ENCODE results near the gene SIN3A.

Gene SIN3A

DNA sequence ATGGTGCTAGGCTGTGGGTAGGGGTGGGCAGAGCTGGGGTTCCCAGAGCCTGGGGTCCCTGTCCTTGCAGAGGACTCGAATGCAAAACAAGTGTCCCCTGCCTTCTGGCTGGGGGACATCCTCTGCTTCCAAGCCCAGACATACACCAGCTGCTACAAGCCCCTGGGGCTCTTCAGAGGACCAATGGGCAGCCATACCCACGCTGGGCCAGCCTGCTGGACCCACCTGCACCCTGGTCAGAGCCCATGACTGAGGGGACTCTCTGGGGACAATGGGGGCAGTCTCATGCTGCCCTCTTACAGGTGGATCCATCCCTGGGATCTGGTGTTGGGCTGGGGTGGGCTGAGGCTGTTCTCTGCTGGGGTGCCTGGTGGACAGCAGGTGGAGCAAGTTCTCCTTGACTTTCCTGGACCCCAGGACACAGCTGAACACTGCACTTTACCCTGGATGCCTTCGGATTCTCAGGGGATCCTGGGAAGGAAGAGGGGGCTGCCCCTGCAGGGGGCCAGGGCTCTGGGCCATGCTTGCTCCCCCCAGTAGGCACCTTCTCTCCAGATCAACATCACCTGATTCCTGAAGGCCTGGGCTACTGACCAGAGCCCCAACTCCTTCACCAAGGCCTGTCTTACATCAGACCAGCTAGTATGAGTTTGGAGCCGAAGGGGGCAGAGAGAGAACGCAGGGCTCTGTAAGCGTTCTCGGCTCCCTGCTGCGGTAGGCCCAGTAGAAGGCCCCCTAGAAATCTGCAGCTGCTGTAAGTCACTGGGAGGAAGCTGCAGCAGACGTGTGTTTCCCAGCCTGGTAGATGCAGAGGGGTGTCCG, 122.8 kb downstream of the SIN3A start:
- no peak for DNase-seq

DNA sequence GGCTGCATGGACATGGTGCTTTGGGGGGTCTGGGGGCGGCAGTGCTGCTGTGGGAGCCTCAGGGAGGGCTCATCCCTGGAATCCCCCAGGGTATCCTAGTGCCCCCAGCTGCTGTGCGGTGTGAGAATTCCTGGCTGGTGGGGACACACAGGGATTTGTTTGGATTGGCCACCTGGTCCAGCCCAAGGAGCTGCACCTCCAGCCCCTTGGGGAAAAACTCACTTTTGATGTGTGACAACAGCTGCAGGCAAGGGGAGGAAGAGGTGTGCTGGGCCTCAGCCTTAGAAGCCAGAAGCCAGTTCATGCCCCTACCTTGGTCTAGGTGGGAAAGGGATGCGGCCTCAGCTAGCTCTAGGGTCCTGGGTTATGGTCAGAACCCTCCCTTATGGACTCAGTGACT, 124.0 kb downstream of the SIN3A start:
- no peak for DNase-seq

DNA sequence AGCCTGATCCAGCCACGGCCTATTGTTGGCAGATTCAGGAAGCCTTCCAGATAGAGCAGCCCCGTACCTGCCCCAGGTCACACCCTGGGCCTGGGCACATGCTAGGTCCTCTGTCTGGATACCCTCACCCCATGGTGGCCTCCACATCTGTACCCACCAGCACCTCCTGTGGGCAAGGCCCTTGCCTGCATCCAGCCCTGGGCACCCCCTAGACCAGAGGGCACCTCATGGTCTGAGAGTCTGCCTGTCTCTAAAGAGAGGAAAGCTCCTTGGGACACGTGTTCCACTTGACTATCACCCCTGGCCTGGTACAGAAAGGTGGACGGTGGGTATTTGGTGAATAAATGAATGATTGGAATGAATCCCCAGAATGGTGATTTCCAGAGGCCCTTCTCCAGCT, 124.5 kb downstream of the SIN3A start:
- DNase-seq, result no peak

DNA sequence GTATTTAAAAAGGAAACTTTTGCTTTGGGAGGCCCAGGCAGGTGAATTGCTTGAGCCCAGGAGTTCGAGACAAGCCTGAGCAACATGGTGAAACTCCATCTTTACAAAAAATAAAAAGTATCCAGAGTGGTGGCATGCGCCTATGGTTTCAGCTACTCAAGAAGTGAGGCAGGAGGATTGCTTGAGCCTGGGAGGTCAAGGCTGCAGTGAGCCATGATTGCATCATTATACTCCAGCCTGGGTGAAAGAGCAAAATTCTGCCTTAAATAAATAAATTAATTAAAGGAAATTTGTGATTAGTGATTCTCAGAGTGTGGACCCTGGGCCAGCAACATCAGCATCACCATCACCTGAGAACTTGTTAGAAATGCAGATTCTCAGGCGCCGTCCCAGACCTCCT, 125.6 kb downstream of the SIN3A start:
- DNase-seq, result no peak

DNA sequence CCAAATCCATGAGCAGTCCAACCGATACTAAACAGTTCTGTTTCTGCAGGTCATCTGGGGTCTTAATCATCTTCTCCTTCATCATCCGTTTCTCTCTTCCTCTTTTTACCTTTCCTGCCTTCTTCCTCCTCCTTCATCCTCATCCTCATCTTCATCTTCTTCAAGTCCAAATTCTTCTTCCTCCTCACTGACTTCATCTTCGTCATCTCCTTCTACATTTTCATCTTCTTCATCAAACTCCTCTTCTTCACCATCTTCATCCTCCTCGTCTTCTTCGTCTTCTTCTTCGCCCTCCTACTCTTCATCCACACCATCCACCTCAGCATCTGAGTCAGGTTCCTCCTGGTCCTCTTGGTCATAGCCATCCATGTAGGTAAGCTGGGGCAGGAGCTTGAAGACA, 129.8 kb downstream of the SIN3A start:
- no peak for DNase-seq
